Measurements from ENCODE around the gene SUPT16H.
"Not testable (repeated sequence)": the region's sequence is repeated elsewhere in the genome, so short reads cannot be mapped to it uniquely, and the experiment has no call there.

Gene SUPT16H

DNA sequence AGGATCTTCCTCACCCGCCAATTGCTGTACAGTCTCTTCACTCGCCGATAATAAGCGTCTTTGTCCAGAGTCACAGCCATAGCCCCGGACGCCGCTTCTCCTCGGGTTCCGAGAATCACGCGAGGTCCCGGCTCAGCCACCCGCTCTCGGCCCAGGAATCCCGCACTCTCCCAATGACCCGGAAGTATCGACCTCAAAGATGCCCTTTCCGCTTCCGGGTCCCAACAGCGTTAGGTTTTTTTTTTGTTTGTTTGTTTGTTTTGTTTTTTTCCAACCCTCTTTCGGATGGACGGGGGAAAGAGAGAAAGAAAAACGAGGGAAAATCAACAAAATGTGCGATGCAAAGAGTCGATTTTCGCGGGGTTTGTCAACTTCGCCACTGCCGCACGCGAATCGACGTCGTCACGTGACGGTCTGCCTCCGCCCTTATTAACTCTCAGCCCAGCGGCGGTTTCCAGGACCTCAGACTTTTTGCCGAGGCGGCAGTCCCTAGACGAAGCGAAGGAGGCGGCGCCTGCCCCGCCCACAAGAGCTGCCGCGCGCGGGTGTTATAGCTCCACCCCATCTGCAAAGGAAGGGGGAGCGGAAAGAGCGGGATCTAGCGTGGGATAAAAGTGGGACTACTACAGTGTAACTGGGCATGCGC is at the start of gene SUPT16H:
SUPT16H (minus strand) TSS at position 172 of the 646 bp plus-strand sequence; CDS start at position 80, 92 bp downstream.
- peak; percentile 86 to 96 (median 90) for DNase-seq (ENCODE audit: low read depth in 3 of 3)

DNA sequence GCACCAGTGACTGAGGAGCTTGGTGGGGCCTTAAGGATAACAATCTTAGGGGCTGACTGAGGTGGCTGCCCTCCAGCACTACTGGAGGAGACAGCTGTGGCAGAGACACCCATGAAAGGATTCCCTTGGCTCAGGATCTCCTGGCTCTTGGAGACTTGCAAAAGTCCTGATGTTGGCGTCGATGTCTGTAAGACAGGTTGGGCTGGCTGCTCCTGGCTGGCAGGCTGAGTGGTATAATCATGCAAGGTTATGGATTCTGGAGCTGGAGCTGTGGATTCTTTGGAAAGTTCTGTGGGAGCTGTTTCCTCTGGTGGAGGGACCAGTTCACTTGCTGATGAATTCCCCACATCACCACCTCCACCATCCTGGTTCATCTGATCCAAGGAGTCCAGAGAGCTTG is 47.3 kb upstream of the SUPT16H start:
- no peak for DNase-seq (ENCODE audit: low read depth in 3 of 3)

GRCh38 chr14:21428930-21429329 is 45.1 kb upstream of the SUPT16H start:
- no peak for DNase-seq (ENCODE audit: low read depth in 3 of 3)

DNA sequence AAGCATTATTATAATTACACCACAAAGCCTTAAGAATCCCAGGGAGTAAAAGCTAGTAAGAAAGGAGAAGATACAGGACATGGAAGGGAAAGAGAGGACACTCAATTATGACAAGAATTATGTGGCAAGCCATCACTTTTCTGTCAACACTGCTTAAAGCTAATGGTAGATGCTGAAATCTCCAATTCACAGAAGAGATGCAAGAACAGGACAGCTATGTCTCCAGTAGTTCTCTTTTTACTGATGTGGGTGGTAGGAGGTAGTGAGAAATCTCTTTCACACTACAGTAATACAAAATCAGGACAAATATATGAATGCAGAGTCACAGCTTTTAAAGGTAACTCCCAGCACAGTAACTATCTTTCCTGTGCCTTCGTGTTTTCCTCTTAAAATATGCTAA is 42.9 kb upstream of the SUPT16H start:
- DNase-seq (ENCODE audit: low read depth in 3 of 3) = no peak

DNA sequence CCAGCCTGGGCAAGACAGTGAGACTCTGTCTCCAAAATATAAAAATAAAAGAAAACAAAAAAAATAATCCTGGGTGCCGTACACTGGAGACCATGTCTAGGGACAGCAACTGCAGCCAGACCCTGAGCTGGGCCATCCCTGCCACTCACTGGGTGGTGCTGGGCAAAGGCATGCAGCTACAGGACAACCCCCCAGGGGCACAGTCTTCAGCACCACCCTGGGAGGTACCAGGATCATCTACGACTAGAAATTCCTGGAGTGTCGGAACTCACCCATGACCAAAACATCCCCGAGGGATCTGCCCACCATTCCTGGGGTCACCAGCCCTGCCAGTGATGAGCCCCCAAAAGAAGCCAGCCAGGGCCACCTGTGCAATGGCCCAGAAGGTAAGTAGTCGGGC is 35.7 kb upstream of the SUPT16H start:
- DNase-seq (ENCODE audit: low read depth in 3 of 3) = no peak

DNA sequence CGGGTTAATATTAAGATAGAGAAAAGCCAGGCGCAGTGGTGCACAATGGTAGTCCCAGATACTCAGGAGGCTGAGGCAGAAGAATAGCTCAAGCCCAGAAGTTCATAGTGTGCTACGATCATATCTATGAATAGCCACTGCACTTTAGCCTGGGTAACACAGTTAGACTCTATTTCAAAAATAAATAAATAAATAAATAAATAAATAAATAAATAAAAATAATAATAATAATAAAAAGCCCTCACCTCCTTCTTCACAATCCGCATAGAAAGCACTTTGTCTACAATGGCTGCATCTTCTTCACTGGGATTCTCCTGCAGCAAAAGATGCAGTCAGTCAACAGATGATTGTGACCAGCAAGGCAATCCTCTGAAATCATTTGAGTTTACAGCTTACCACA is 31.5 kb upstream of the SUPT16H start:
- no peak for DNase-seq (ENCODE audit: low read depth in 3 of 3)

DNA sequence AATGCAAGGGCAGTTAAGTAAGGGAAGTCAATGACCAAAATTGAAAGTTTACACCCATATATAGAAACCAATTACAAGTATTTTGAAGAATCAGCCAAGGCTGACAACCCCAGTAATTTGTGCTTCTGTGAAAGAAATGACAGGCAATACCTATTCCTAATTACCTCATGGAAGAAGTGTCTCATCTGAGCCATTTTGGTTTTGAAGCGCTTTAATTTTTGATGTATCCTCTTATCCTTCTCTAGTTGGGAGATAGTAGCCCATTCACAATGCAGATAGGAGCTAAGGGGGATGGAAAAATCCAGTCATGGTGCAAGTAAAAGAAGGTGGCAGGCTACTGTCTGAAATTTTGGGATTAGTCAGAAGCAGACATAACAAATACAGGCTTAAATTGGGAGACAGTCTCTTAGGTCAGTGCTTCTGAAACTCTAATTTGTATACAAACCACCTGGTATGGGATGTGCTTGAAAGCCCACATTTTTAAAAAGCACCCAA is 30.4 kb upstream of the SUPT16H start:
- DNase-seq (ENCODE audit: low read depth in 3 of 3) = no peak

GRCh38 chr14:21408147-21408546 is 24.3 kb upstream of the SUPT16H start:
- no peak for DNase-seq (ENCODE audit: low read depth in 3 of 3)

DNA sequence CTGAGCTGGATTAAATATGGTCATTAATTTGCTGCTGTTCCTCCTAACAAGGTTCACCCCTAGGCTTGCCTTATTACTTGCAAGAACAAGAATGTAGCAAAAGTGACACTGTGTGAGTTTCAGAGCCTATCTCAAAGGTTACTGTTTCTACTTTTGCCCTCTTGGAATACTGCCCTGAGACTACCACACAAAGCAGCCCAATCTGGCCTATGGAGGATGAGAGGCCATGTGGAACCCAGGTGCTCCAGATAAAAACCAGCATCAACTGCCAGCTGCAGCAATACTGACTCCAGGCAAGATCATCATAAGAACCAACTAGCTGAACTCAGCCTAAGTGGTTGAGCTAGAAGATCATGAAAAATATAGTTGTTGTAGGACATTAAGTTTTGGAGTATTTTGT is 22.4 kb upstream of the SUPT16H start:
- no peak for DNase-seq (ENCODE audit: low read depth in 3 of 3)

- no peak for DNase-seq (ENCODE audit: low read depth in 3 of 3)
Measured at GRCh38 chr14:21405097-21405496, 21.3 kb upstream of the SUPT16H start.

- DNase-seq (ENCODE audit: low read depth in 3 of 3) = no peak
Measured at GRCh38 chr14:21399311-21399870, 15.6 kb upstream of the SUPT16H start.

GRCh38 chr14:21398901-21399300 is 15.1 kb upstream of the SUPT16H start:
- DNase-seq (ENCODE audit: low read depth in 3 of 3) = no peak

GRCh38 chr14:21395450-21395849 is 11.6 kb upstream of the SUPT16H start:
- no peak for DNase-seq (ENCODE audit: low read depth in 3 of 3)

- no peak for DNase-seq (ENCODE audit: low read depth in 3 of 3)
Measured at GRCh38 chr14:21385188-21385904, 1.5 kb upstream of the SUPT16H start.

GRCh38 chr14:21384494-21384851 is 654 bp upstream of the SUPT16H start:
- DNase-seq (ENCODE audit: low read depth in 3 of 3) = peak in 1 of 3 experiments; percentile 24

DNA sequence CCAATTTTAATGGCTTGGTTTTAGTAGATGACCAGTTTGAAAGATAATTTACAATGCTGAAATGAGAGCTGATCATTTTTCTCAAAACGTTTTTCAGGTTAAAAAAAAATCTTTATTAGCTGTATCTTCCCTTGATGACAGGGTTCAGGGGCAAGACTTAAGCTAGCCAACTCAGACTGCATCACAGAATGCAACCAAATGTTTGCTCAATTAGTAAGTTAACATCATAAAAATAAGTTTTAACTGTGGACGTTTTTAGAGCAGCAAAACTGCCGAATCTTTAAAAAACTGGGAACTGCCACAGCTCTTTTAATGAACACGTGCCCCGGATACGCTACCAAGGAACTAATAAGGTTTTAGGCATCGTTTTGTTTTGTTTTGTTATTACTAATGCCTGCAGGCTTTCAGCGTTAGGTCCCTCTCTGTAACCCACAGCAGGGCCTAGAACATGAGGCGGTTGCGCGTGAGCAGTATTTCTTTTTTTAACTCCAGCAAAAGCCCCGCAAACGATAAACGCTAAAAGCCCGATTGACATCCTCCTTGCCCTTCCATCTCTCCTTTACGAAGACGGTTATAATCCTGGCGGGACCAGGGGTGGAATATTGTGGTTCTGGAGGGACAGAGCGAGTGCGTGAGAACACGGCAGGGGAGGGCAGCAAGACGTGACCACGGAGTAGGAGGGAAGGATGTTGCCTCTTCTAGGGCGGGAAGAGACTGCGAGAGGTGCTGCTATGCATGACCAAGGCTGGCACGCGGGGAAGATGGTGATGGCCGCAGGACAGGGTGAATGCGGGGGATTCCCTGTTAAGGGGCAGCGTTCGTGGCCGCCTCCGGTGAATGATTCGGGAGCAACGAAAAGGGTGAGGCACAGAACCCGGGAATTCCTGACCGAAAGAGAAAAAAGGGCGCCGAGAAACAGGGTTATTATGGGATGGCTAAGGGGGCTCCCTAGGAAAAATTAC is 652 bp downstream of the SUPT16H start:
- peak; percentile 21 to 56 (median 22) for DNase-seq (ENCODE audit: low read depth in 3 of 3)

DNA sequence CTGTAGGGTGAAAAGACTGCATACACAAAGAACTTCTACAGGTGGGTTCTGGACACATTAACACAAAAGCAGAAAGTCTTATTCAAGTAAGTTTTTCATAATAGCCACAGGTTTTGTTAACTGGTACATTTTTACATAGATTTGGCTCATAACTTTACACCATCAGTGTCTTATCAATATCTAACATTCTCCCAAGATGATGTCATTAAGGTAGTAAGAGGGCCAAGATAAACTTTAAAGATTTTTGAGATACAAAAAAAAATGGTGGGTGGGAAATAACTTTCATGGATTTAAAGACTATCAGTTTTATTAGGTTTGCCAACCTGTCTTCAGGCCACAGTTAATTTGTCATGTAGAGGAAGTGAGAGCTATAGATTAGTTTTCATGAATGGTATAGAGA is 1.7 kb downstream of the SUPT16H start:
- DNase-seq (ENCODE audit: low read depth in 3 of 3) = no peak

- no peak for DNase-seq (ENCODE audit: low read depth in 3 of 3)
Measured at GRCh38 chr14:21379338-21379737, 4.5 kb downstream of the SUPT16H start.

GRCh38 chr14:21373980-21374379 is 9.8 kb downstream of the SUPT16H start:
- DNase-seq (ENCODE audit: low read depth in 3 of 3) = no peak

GRCh38 chr14:21372814-21373213 is 11.0 kb downstream of the SUPT16H start:
- DNase-seq (ENCODE audit: low read depth in 3 of 3) = not testable (repeated sequence)

DNA sequence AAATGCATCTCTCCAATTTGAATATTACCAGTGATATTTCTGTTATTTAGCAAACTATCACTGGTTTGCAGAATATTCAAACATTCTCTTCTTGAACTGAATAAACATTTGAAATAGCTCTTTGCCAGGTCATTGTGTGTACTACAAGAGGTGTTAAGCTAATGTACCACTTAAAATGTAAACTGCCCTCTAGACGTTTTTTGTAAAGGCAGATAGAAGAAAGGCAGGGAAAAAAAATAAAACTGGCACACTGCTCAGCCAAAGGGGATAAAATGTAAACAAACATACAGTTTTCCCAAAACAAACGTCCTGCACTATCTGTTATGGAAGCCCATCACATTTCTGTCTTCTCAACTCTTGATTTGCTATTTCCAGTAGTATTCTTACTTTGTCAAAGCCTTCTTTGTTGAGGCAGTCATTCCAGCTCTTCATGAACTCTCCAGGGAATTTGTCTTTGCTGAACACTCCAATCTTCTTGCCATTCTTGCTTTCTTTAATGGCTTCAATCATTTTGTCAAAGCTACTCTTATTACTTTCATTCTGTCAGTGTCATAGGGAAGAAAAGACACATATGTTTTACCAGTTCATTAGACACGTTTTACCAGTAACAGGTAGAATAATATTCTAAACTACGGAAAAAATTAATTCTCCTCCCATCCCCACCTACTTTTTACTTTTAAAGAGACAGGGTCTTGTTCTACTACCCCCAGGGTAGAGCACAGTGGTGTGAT is 13.7 kb downstream of the SUPT16H start:
- no peak for DNase-seq (ENCODE audit: low read depth in 3 of 3)

All from stimulated activated CD4-positive, alpha-beta T cell treated with anti-CD3 and anti-CD28 coated beads, TNF-alpha, amount 100 ng/mL, for 24 hours (primary cell).